Stimulated activated CD8-positive, alpha-beta memory T cell treated with anti-CD3 and anti-CD28 coated beads, Interleukin-4, amount 100 ng/mL, for 24 hours (primary cell): ENCODE results near the gene SETD9.

Experiments used
- DNase-seq: peaks from one replicate; pipeline ENCODE4 v3.0.0-alpha.2; 2020; ENCODE audit warnings: low read depth

SETD9 gene

GRCh38 chr5:56909294-56910209, at the start of gene SETD9:
SETD9 (plus strand) TSS chr5:56909596; CDS start chr5:56909646, 50 bp downstream.
- DNase-seq, result peak; percentile 93

GRCh38 chr5:56861893-56862485, 47.4 kb upstream of the SETD9 start:
- no peak for DNase-seq

- no peak for DNase-seq
Measured at GRCh38 chr5:56862909-56863308, 46.5 kb upstream of the SETD9 start.

- DNase-seq, result no peak
Measured at GRCh38 chr5:56871777-56872176, 37.6 kb upstream of the SETD9 start.

- DNase-seq, result no peak
Measured at GRCh38 chr5:56873056-56873455, 36.3 kb upstream of the SETD9 start.

GRCh38 chr5:56876327-56876726, 33.1 kb upstream of the SETD9 start:
- DNase-seq, result no peak

GRCh38 chr5:56881571-56881970, 27.8 kb upstream of the SETD9 start:
- no peak for DNase-seq

GRCh38 chr5:56893251-56893951, 16.0 kb upstream of the SETD9 start:
- DNase-seq, result no peak

GRCh38 chr5:56896763-56897162, 12.6 kb upstream of the SETD9 start:
- no peak for DNase-seq

GRCh38 chr5:56898213-56898612, 11.2 kb upstream of the SETD9 start:
- no peak for DNase-seq

GRCh38 chr5:56900395-56900794, 9.0 kb upstream of the SETD9 start:
- DNase-seq, result no peak

- no peak for DNase-seq
Measured at GRCh38 chr5:56900858-56901578, 8.4 kb upstream of the SETD9 start.

GRCh38 chr5:56908942-56909293, 478 bp upstream of the SETD9 start:
- DNase-seq, result no peak

- no peak for DNase-seq
Measured at GRCh38 chr5:56910210-56910965, 992 bp downstream of the SETD9 start.

- no peak for DNase-seq
Measured at GRCh38 chr5:56913766-56914165, 4.4 kb downstream of the SETD9 start.

GRCh38 chr5:56914678-56915077, 5.3 kb downstream of the SETD9 start:
- no peak for DNase-seq

GRCh38 chr5:56917534-56917933, 8.1 kb downstream of the SETD9 start:
- DNase-seq, result no peak

- no peak for DNase-seq
Measured at GRCh38 chr5:56918054-56918453, 8.7 kb downstream of the SETD9 start.

- no peak for DNase-seq
Measured at GRCh38 chr5:56919942-56920662, 10.7 kb downstream of the SETD9 start.

GRCh38 chr5:56922922-56923321, 13.5 kb downstream of the SETD9 start:
- DNase-seq, result no peak

GRCh38 chr5:56934325-56934724, 24.9 kb downstream of the SETD9 start:
- DNase-seq, result no peak
